NOMO-1 treated with DMSO at 0.1 percent for 48 hours (cell line): ENCODE results near the gene TLX1.

Experiments
- DNase-seq: peaks from one replicate; lab custom pipeline; 2025; ENCODE audit not compliant: unreplicated experiment; lab: John Stamatoyannopoulos, UW

The TLX1 gene

DNA sequence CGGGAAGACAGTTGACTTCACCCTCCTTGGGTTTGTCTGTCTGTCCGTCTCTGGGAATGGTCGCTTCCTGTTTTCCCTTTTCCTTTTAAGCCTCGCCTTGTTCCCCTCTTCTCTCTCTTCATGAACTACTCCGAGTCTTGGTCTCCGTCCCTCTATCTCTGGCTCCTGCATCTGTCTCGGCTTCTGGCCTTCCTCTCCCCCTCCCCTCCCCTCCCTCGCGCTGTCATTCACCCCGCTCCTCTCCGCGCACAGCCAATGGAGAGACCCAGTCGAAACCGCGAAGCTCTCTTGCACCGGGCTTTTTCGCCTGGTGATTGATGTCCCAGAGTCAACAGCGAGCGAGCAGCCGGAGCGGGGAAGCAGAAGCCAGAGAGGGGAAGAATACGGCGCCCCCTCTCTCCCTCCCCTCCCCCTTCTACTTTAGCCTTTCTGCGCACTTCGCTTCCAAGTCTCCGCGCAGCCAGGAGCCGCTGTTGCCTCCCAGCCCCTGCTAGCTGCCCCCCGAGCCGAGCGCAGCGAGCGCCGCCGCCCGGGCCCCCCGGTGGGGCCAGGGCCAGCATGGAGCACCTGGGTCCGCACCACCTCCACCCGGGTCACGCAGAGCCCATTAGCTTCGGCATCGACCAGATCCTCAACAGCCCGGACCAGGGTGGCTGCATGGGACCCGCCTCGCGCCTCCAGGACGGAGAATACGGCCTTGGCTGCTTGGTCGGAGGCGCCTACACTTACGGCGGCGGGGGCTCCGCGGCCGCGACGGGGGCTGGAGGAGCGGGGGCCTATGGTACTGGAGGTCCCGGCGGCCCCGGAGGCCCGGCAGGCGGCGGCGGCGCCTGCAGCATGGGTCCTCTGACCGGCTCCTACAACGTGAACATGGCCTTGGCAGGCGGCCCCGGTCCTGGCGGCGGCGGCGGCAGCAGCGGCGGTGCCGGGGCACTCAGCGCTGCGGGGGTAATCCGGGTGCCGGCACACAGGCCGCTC is at the start of gene TLX1:
Gene TLX1, plus strand, starts transcription at position 317 of the 978 bp plus-strand sequence. Its CDS starts 242 bp downstream, at position 559.
- peak; percentile 3 for DNase-seq

DNA sequence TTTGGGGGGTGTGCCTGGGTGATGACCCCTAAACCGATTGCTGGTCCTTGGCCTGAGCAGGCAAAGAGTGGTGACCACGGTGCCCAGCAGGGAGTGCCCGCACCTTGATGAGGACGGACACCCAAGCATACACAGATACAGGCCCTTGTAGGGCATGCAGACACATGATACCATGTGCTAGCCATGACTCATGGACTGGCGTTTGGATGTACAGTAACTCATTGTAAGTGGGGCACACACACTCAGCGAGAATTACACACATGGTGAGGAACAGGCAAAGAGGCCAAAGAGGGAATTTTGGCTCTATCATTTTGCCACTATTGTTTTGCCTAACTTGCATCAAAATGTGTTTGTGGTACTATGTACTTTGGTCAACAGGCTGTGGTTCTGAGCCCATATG is 45.3 kb upstream of the TLX1 start:
- DNase-seq, result no peak

DNA sequence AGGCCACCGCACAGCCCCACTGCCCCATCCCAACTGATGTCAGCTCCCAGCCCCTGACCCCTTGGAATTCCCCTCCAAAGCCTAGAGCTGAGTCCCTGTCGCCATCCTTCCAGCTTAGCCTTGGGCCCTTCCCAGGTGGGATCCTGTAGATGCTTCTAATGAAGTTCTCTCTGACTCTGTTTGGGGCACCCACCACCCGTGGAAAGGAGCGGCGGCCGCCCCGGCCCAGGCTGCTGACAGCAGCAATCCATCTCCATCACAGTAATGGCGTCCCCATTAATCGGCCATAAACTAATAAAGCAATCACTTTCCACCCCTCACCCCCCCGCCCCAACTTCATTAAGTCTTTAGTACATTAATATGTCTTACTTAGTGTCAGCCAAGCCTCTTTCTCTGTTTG is 43.7 kb upstream of the TLX1 start:
- no peak for DNase-seq

DNA sequence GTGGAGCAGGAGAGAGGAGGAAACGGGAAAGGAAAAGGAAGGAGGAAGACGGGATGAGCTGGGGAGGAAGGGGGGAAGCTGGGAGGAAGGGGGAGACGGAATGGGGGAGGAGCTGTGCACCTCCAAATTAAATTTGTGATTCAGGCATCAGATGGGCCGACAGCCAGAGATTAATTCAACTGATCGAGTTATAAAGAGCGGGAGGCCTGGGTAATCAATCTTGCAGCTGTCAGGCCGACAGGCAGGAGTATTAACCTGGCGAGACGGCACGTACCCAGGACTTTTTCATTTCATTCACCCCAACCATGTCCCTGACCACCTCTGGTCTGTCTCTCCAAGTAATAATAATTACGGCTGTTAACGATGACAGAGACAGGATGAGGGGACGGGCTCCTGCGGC is 43.1 kb upstream of the TLX1 start:
- DNase-seq, result no peak

DNA sequence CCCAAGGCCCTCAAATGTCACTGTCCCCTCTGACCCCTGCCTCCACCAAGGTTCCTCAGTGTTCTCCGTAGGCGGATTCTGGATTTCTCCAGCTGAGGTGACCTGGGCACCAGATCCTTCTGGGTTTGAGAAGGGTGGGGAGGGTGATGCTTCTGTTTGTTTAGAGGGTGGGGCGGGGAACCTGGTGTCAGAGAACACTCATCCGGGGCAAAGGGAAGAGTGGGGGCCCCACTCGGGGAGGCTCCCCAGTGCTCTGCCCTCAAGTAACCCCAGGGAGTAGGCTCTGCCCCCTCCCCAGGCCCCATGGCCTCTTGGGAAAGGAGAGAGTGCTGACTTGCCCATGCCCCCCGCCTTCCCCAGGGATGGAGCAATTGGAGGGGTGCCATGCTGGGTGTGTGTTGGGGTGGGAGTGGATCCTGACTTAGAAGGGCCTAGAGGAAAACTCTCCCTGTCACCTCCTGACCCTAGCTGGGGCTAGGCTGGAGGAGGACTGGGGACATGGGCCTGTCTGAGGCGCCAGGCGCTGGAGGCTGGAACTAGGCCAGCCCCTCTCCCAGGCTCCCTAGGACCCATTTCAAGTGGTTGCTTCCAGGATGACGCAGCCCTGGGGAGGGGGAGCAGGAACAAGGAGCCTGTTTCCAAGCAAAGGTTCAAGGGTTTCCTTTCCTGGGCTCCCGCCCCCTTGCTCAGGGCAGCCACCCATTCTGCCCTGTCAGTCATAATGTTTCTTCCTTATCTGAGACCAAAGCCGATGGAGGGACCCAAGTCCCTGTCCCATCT is 41.4 kb upstream of the TLX1 start:
- no peak for DNase-seq

DNA sequence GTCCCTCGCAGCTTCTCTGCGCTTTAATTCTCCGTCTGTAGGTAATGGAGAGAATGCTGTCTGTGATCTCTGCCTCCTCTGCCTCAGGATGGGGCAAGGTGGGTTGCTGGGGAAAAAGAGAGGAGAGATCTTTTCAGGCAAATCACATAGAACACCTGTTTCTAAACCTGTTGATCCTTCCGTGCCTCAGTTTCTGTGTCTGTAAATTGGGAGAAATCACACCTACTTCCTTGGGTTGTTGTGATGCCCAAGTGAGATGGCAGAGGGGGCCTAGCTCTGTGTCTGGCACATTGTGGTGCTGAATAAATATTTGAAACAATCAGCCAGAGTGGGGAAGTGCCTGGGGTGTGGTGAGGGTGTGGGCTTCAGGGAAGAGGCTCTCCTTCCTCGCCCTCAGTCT is 40.5 kb upstream of the TLX1 start:
- DNase-seq, result no peak

DNA sequence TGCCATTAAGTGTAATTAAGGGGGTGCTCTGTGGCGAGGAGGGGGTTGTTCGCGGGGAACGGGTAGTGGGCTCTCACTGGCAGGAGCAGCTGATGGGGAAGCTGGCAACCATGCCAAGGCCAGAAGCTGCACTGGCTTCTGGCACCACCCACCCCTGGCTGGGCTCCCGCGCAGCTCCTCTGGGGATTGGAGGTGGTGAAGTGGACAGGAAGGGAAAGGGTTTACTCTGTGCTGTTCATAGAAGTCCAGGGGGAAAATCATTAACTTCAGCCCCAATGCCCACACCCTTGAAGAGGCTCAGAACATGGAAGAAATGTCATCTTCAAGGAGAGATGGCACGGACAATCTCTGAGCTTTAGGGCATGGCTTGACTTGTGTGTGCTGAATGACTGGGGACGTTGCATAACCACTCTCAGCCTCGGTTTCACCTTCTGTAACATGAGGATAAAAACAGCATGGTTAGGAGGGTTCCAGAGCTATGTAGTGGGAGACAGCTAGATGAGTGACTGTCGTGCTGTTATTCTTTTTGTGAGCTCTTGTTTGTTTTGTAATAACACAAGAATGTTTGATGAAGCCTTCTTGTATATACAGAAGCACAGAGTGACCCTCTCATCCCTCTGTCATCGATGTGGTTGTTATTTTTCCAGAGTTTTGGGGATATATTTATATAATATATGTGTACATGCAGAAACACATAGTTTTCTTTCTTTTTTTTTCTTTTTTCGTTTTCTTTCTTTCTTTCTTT is 39.4 kb upstream of the TLX1 start:
- no peak for DNase-seq

DNA sequence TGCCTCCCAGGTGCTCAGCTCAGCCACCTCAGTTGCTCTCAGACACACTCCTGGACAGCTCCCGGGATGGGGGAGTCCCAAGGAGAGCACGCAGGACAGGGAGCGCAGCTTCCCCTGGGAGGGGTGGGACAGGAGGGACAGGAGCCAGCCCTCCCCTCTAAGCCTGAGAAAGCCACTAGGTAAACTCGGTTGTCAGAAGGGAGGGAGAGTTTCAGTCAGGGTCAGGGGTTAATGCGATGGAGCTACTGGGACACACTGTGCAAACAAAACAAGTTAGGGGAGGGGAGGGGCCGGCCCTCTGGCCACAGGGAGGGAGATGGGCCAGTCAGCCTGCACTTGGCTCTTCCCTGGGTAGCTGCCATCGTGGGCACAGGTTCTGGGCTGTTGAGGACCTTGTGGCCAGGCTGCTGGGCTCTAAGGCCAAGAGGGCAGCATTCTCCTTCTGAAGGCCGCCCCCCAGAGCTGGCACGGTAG is 38.2 kb upstream of the TLX1 start:
- DNase-seq, result no peak

DNA sequence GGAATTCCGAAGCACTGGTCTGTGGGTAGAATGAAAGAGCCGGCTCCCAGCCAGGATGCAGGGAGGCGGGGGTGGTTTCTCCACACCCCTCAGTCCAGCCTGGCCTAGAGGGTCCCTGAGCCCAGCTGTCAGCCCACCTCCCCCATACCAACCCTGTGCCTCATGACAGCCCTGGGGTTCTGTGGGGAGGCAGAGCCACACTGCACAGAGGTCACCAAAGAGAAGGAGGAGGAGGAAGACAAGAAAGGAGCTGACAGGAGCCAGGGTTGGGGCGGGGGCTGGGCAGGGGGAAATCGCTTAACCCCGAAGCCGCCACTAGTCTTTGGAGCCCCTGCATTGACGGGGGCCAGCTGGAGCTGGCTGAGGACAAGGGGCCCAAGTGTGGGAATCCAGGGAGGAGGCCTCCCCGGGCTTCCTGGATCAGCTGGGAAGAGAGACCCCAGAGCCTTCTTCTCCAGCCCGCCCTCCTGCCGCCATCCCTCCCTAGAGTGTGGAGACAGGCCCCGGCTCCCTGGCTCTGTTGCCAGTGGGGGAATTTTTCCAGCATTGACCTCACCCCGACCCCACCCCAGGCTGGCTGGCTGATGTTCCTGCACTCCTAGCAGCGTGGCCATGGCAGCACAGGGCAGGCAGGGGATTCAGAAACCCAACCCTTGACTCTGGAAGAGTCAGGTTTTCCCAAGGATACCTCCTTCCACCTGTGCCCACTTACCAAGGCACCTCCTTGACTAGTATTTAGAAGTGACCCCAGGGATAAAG is 36.8 kb upstream of the TLX1 start:
- no peak for DNase-seq

DNA sequence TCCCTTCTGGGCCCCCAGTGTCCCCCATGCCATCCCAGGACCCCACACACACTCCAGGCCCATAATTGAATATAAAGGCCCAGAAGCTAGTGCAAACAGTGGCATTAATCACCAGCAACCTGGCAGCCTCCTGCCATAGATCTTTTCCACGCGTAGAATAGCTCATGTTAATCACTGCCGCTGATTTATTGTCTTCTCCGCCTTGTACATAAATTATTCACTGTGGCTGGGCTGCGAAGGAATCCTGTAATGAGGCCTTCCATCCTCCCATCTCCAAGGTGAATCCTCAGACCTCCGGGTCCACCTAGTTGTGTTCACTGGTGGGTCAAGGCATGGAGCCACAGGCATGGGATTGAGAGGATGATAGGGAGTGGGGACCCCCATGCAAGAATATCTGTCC is 36.1 kb upstream of the TLX1 start:
- DNase-seq, result no peak

DNA sequence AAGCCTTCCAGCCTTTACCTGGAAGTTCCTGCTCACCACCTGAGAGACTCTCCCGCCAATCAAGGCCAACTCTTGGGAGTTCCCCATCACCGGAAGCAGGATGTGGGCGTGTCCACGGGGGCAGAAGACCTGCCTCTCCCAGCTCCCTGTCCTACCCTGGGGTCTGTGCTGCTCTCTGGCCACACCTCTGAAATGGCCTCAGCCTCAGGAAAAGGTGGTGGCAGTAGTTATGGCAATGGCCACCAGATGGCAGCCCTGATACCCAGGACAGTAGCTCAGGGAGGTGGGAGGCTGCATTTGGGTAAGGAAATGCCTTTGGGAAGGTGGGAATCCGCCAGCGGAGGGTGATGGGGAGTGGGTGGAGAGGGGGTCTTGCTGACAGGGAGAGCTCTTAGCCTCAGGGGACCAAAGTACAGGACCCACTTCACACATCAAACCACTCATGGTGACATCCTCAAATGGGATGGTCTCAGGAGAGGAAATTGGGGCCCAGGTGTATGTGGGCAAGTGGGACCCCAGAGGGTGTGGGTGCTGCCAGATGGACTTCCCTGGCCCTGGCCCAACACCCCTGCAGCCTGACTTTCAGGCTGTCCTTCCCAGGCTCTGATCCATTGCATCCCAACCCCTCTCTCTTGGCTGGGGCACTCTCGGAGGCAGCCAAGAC is 35.4 kb upstream of the TLX1 start:
- DNase-seq, result peak; percentile 44

DNA sequence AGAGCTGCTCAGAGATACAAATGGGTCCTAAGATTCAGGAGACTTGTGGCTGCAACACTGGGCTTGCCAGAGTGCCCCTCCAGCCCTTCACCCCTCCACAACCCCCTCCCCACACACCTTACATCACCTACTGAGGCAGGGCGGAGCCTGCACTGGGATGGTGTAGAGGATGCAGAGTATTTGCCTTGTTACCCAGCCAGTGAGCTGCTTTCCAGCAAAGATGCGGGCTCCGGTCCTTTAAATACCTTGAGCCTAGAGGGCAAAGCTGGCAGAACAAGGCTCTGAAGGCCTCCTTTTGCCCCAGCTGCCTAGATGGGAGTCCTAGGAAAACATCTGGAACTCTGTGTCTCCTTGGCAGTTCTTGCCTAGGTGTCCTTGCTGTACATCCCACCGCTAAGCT is 34.7 kb upstream of the TLX1 start:
- no peak for DNase-seq

DNA sequence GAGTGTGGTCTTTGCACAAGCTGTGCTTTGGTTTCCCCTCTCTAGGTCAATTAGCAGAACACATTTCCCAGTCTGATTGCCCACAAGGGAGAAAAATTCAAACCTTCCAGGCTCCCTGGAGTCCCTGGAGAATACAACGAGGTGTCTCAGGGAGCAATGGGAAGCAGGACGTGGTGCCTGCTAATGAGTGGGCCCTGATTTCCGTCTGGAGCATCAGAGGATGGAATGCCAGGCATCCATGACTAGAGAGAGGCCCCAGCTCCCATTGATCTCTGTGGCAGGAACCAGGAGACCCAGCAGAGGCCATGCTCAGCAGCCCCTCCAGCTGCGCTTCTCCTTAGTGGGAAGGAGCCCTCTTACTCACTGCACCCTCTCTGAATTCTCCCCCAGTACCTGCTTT is 33.2 kb upstream of the TLX1 start:
- DNase-seq, result no peak

DNA sequence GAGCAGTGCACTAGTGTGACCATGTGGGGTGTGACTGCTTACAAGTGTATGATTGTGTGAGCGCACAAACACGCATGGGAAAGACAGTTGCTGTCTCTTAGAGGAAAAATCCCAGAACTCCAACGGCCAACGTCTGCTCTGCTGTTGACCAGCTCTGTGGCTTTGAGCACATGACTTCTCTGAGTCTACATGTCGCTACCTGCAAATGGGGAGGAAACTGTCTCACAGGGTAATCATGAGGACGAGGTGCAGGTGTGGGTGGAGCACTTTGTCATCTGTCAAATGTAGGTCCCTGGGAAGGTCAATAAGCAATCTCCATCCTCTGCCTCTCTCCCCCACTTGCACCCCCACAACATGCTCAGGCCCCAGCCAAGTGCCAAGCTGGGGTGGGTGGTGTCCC is 31.2 kb upstream of the TLX1 start:
- DNase-seq, result no peak

DNA sequence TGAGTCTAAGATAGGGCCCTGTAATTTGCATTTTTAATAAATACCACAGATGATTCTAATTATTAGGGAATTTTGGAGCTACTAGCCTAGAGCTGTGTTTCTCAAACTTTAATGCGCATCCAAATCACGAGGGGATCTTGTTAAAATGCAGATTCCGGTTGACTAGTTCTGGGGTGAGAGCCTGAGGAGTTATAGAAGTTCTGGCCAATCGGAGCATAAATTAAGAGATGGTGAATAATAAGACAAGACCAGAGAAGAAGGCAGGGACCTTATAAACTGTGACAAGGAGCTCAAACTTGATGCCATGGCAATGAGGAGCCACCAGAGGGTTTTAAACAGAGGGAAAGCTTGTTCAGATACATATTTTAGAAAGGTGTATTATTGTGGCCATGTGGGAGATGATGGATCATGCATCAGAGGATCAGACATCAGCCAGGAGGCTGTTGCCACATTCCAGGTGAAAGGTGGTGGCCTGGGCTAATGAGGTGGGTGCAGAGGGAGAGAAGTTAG is 29.7 kb upstream of the TLX1 start:
- no peak for DNase-seq

DNA sequence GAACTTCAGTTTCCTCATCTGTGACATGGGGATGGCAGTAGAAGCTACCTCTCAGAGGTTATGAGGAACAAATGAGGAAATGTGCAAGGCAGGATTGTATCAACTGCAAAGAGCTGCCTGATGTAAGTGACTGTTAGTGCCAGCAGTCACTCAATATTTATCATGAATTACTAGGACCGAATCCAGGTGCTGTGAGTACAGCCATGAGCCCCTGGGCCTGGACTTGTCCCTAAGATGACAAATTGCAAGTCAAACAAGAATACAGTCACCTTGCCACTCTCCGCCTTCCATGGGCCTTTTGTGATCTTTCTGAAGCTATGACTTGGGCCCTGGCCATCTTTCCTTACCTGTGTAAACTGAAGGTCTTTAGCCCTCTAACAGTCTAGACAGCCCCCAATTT is 27.7 kb upstream of the TLX1 start:
- no peak for DNase-seq

DNA sequence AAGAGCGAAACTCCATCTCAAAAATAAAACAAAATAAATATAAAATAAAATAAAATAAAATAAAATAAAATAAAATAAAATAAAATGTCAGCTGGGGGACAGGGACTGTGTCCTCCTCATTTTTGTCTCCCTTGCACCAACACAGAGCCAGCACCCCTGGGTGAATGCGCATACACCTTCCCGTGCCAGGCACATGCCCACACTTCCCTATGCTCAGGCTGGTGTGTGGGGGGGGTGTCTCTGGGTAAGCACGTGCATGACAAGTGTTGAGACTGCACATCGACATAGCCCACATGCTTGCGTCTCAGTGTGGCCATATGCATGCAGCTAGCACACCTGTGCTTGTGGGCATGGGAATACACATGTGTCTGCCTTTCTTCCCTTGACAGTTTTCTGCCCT is 24.7 kb upstream of the TLX1 start:
- no peak for DNase-seq

DNA sequence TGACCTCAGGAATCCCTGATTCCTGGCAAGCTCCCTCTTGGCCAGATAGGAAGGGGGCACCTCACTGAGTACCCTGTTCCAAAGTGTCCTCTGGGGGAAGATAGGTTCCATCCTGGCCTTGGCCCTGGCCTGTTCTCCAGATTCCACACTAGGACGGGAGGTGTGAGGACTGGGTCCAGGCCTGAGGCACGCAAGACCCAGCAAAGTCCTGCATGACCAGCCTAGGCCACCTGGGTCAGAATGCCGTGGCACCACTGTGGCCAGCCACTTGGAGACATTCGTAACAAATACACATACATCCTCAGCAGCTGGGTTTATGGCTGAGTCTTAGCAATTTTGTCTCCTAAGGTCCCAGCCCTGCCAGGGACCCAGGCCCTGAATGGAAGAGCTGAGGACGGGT is 23.3 kb upstream of the TLX1 start:
- DNase-seq, result no peak

DNA sequence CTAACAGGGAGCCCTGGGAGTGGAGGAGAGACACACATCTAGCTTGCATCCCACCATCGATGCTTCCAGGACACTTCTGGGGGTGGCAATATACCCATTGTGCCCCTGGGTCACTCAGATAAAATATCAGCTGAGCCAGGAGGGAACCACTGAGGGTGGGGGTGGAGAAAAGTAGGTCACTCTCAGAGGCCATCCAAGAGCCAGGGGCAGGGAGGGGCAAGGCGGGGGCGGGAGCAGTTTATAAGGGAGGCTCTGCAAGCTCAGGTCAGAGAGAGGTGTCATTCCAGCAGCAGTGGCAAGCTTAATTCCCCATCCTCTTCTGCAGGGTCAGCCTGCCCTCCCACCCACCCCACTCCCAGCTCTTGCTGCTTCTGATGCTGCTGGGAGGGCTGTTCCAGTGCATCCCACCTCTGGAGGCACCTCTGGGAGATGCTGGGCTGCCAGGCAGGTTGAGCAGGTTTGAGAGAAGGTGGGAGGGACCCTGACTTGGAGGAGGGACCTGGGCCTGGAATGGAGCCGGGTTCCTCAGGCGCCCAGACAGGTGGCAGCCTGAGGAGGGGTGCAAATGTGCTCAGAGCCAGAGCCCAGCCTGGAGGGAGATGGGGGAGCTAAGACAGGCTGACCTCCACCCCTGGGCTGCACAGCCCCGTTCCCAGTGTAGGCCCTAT is 20.1 kb upstream of the TLX1 start:
- no peak for DNase-seq
